Transverse colon (tissue), 4 donors: ENCODE measurements around the gene CLDN8.

Experiments used
- CTCF ChIP-seq, 5 experiments: fragments of 200-600 bp in 3 of 5; fragments of 450-650 bp in 2 of 5; sonication (generic) in 3 of 5; IDR thresholded peaks; 1 replicate in 2 of 5; 2 replicates in 3 of 5; pipeline ENCODE4 v1.5.1; 2016 to 2017; ENCODE audit warnings: antibody characterized with exemption in 5 of 5, inconsistent platforms in 3 of 5, mild to moderate bottlenecking in 2 of 5, moderate library complexity in 1 of 5
- POLR2A ChIP-seq: fragments of 450-650 bp; IDR thresholded peaks from one replicate; pipeline ENCODE4 v1.6.1; 2016; ENCODE audit warnings: antibody characterized with exemption, mild to moderate bottlenecking, moderate library complexity
- POLR2AphosphoS5 ChIP-seq, 3 donors: sonication (generic); formaldehyde crosslinking; IDR thresholded peaks; one replicate each; pipeline ENCODE4 v1.6.1; 2016; ENCODE audit warnings: antibody characterized with exemption in 3 of 3

- TF ChIP-seq POLR2A (no peak), CTCF (IDR thresholded peaks at IDR 0.05) (no peak), POLR2AphosphoS5 (IDR thresholded peaks at IDR 0.05) (no peak)
Measured at GRCh38 chr21:30249936-30250335, 34.0 kb upstream of the CLDN8 start.
